BLaER1 treated with 17β-estradiol and CSF1 and Interleukin-3, amounts not matched to agents 10 nM and 100 nM (cell line): ENCODE data around the gene SDK1.

ENCODE experiments used
- H3K27ac ChIP-seq, 11 experiments: shearing (Covaris generic); formaldehyde crosslinking; 2 replicates each; pipeline ENCODE4 v1.8.1; 2022
- H3K27me3 ChIP-seq, 11 experiments: shearing (Covaris generic); formaldehyde crosslinking; 2 replicates each; pipeline ENCODE4 v1.8.1; 2022
- H3K36me3 ChIP-seq, 11 experiments: shearing (Covaris generic); formaldehyde crosslinking; 2 replicates each; pipeline ENCODE4 v1.8.1; 2022
- H3K4me1 ChIP-seq, 10 experiments: shearing (Covaris generic); formaldehyde crosslinking; 2 replicates each; pipeline ENCODE4 v1.8.1; 2022
- H3K4me2 ChIP-seq, 11 experiments: shearing (Covaris generic); formaldehyde crosslinking; 2 replicates each; pipeline ENCODE4 v1.8.1; 2022
- H3K4me3 ChIP-seq, 10 experiments: shearing (Covaris generic); formaldehyde crosslinking; 2 replicates each; pipeline ENCODE4 v1.8.1; 2022
- H3K9ac ChIP-seq, 11 experiments: shearing (Covaris generic); formaldehyde crosslinking; 2 replicates each; pipeline ENCODE4 v1.8.1; 2022
- H3K9me3 ChIP-seq, 11 experiments: shearing (Covaris generic); formaldehyde crosslinking; replicated peaks in 1 of 11; 2 replicates each; pipeline ENCODE4 v1.8.1; 2022
- H4K20me1 ChIP-seq, 11 experiments: shearing (Covaris generic); formaldehyde crosslinking; 2 replicates each; pipeline ENCODE4 v1.8.1; 2022
- Cebpa-rat ChIP-seq, 11 experiments: shearing (Covaris generic); IDR thresholded peaks; 2 replicates each; pipeline ENCODE4 v1.8.1; 2022

The SDK1 gene

DNA sequence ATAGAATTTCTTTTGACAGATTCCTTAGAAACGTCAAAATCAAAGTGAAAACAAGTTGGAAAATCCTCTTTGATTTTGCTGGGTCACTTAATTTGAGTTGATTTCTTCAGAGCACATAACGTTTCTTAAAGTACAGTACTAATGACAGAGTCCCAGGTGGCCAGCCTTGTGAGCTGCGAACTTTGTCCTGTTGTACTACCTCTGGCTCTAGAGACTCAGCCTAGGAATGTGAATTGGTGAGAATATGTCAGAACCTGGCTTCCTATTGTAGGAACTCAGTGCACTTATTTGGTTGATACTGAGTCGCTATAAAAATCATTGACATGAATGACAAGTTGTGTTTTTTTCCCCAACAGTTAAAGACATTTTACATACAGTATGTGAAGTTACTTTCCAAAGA, 20.2 kb downstream of the SDK1 start:
- Histone ChIP-seq H3K4me3 (no peak overlapping the region), H3K27ac (no peak overlapping the region), H3K4me1 (no peaks in the 10 kb centered on the region), H3K9me3 (peaks cover 0 to 14% (median 9%) of the 10 kb centered on the region in 11 experiments; a peak in 11 of 22 replicates), H3K9ac (no peak overlapping the region), H3K4me2 (no peak overlapping the region), H3K36me3 (no peaks in the 10 kb centered on the region), H4K20me1 (no peaks in the 10 kb centered on the region), H3K27me3 (no peaks in the 10 kb centered on the region)
- TF ChIP-seq Cebpa-rat (IDR thresholded peaks at IDR 0.05): no peak

DNA sequence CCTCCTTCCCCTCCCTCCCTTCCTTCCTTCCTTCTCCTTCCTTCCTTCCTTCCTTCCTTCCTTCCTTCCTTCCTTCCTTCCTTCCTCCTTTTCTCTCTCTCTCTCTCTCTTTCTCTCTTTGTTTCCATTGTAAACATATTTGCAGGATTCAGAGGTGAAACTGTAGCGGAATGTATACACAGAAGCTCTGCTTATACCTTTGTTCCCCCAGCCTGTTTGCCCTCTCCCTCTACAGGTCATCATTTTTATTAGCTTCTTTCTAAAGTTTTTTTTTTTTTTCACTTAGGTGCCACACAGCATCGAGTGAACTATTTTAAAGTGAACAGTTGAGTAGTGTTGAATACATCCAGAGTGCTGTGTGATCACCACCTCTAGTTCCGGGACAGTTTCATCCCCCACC, 20.7 kb downstream of the SDK1 start:
- Histone ChIP-seq H3K4me1 (no peaks in the 10 kb centered on the region), H3K27me3 (no peaks in the 10 kb centered on the region), H3K9ac (no peak overlapping the region), H3K36me3 (no peaks in the 10 kb centered on the region), H4K20me1 (no peaks in the 10 kb centered on the region), H3K4me2 (no peak overlapping the region), H3K9me3 (peaks cover 0 to 14% (median 9%) of the 10 kb centered on the region in 11 experiments; a peak in 11 of 22 replicates), H3K4me3 (no peak overlapping the region), H3K27ac (no peak overlapping the region)
- no peak for TF ChIP-seq Cebpa-rat (IDR thresholded peaks at IDR 0.05)

DNA sequence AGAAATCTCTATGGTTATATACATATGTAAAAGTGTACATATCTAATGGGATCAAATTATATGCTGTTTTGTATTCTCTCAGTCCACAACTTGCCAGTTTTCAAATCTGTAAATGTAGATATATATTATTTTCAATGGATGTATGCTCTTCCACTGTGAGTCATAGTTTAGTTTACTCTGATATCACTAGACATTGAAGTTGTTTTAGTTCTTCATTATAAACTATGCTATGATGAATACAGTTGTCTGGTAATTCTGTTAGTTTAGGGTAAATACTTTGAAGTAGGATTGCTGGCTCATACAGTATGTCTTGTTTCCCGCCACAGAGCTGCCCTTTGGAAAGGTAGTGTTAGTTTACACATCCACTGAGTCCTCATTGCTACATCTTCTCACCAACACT, 25.2 kb downstream of the SDK1 start:
- no peak overlapping the region for H3K4me2 ChIP-seq
- H3K36me3 ChIP-seq: no peaks in the 10 kb centered on the region
- H3K9ac ChIP-seq: no peak overlapping the region
- no peak for TF ChIP-seq Cebpa-rat (IDR thresholded peaks at IDR 0.05)
- H3K4me3 ChIP-seq: no peak overlapping the region
- H3K4me1 ChIP-seq: no peaks in the 10 kb centered on the region
- peaks cover 0 to 14% (median 9%) of the 10 kb centered on the region in 11 experiments; a peak in 12 of 22 replicates for H3K9me3 ChIP-seq
- no peaks in the 10 kb centered on the region for H4K20me1 ChIP-seq
- no peaks in the 10 kb centered on the region for H3K27me3 ChIP-seq
- no peak overlapping the region for H3K27ac ChIP-seq

DNA sequence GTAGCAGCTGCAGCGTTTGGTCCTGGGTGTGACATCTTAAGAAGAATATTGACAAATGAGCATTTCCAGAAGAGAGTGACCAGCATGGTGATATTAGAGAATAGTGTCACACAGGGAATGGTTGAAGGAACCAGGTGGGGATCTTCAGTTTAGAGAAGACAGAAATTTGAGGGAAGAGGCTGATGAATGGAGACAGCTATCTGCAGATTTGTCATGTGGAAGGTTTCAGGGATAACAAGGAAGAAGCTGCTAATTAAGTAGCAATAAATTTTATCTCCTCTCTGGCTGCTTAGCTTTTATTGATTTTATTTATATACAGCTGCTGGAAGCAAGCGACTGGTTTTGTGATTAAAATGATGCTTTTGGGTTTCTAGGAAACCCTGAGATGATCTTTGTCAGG, 26.0 kb downstream of the SDK1 start:
- Histone ChIP-seq H3K9me3 (peaks cover 0 to 14% (median 9%) of the 10 kb centered on the region in 11 experiments; a peak in 12 of 22 replicates), H3K36me3 (no peaks in the 10 kb centered on the region), H3K4me2 (no peak overlapping the region), H3K27me3 (no peaks in the 10 kb centered on the region), H3K4me3 (no peak overlapping the region), H4K20me1 (no peaks in the 10 kb centered on the region), H3K4me1 (no peaks in the 10 kb centered on the region), H3K27ac (no peak overlapping the region), H3K9ac (no peak overlapping the region)
- no peak for TF ChIP-seq Cebpa-rat (IDR thresholded peaks at IDR 0.05)

DNA sequence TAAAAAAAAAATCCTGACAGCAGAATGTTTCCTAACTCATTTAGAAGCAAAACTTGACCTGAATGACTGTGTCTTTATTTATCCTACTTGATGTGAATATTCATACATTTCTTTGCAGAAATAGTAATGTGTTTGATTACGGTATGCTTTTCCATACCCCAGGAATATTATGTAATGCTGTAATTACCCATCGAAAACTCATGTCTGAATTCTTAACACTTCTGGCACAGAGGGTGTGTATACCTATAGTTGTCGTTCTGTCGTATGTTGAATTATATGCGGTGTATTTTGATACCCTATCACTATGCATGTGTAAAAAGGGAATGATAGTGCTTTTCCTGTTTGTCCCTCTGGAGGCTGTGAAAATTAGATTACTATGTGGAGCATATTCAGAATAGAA, 26.6 kb downstream of the SDK1 start:
- Histone ChIP-seq H3K27ac (no peak overlapping the region), H3K4me2 (no peak overlapping the region), H3K27me3 (no peaks in the 10 kb centered on the region), H3K4me3 (no peak overlapping the region), H4K20me1 (no peaks in the 10 kb centered on the region), H3K9ac (no peak overlapping the region), H3K9me3 (peaks cover 0 to 11% (median 8%) of the 10 kb centered on the region in 11 experiments; a peak in 12 of 22 replicates), H3K36me3 (no peaks in the 10 kb centered on the region), H3K4me1 (no peaks in the 10 kb centered on the region)
- no peak for TF ChIP-seq Cebpa-rat (IDR thresholded peaks at IDR 0.05)

DNA sequence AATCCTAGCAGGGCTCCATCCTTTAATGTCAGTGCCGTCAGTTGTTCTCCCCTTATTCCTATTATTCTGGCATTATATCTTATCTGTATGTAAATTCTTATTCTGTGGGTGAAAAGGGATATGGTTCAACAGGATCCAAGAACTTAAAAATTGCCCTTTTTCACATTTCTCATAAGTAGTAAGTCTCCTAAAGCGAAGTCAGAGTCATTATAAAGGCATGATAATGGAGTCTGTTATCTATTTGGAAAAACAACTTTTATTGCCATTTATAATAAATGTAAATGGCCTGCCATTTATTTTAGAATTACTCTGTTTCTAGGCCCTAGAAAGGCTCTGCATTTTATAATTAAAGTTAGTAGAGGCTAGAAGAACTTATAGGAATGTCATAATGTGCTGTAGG, 31.3 kb downstream of the SDK1 start:
- H3K4me1 ChIP-seq: no peaks in the 10 kb centered on the region
- no peaks in the 10 kb centered on the region for H3K36me3 ChIP-seq
- H3K4me2 ChIP-seq: no peak overlapping the region
- H3K9me3 ChIP-seq: peaks cover 0 to 5% (median 0%) of the 10 kb centered on the region in 11 experiments; a peak in 3 of 22 replicates
- TF ChIP-seq Cebpa-rat (IDR thresholded peaks at IDR 0.05): no peak
- no peaks in the 10 kb centered on the region for H3K27me3 ChIP-seq
- no peaks in the 10 kb centered on the region for H4K20me1 ChIP-seq
- no peak overlapping the region for H3K27ac ChIP-seq
- H3K9ac ChIP-seq: no peak overlapping the region
- H3K4me3 ChIP-seq: no peak overlapping the region

DNA sequence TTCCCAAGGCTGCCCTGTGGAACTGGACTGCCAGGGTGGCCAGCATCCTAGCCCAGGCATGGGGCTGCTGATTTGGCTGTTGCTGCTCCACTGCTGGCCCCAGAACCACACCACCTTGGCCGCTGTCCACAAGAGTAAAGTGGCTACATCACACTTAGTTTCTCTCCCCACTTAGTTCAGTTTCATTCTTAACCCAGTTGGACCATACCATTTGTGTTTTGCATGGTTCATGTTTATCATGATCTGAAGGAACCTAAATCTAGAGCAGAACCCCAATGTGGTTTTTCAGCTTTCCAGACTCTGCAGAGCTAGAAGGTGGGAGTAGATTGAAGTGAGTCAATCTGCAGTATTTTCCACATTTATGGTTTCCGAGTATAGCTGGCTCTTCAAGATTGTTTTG, 32.8 kb downstream of the SDK1 start:
- no peak for TF ChIP-seq Cebpa-rat (IDR thresholded peaks at IDR 0.05)
- H3K36me3 ChIP-seq: no peaks in the 10 kb centered on the region
- H3K9me3 ChIP-seq: peaks cover 0 to 5% (median 0%) of the 10 kb centered on the region in 11 experiments; a peak in 3 of 22 replicates
- H3K4me1 ChIP-seq: no peaks in the 10 kb centered on the region
- H3K27me3 ChIP-seq: no peaks in the 10 kb centered on the region
- no peak overlapping the region for H3K27ac ChIP-seq
- no peak overlapping the region for H3K4me3 ChIP-seq
- no peak overlapping the region for H3K4me2 ChIP-seq
- H4K20me1 ChIP-seq: no peaks in the 10 kb centered on the region
- no peak overlapping the region for H3K9ac ChIP-seq

DNA sequence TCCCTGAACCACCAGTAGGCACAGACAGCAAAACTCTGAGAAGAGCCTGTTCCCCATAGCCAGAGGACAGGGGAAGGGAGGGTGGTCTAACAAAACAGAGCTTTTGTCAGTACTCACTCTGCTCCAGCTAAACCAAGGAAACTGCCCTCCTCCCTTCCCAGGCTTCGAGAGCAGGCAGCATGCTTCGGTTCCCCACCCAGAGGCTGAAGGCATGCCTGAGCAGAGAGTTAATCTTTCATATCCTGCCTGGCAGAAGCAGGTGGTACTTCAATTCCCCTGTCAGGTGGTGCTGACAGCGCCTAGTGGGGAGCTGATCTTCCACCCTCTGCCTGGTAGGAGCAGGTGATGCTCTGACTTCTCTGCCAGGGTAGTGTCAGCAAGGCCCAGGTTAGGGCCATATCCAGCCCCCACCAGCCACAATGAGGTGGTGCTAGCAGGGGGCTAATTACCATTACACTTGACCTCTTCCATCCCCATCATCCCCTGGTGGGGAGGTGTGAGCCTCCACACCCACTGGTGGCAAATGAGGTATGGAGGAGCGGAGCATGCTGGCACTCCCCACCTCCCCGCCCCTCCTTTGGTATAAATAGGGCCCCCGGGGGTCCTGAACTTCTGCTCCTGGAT, 35.1 kb downstream of the SDK1 start:
- no peak overlapping the region for H3K4me2 ChIP-seq
- peaks cover 0 to 4% (median 0%) of the 10 kb centered on the region in 11 experiments; a peak in 1 of 22 replicates for H3K9me3 ChIP-seq
- TF ChIP-seq Cebpa-rat (IDR thresholded peaks at IDR 0.05): no peak
- no peak overlapping the region for H3K9ac ChIP-seq
- H3K27ac ChIP-seq: no peak overlapping the region
- H3K4me1 ChIP-seq: no peaks in the 10 kb centered on the region
- no peak overlapping the region for H3K4me3 ChIP-seq
- H3K36me3 ChIP-seq: no peaks in the 10 kb centered on the region
- H4K20me1 ChIP-seq: no peaks in the 10 kb centered on the region
- H3K27me3 ChIP-seq: no peaks in the 10 kb centered on the region

DNA sequence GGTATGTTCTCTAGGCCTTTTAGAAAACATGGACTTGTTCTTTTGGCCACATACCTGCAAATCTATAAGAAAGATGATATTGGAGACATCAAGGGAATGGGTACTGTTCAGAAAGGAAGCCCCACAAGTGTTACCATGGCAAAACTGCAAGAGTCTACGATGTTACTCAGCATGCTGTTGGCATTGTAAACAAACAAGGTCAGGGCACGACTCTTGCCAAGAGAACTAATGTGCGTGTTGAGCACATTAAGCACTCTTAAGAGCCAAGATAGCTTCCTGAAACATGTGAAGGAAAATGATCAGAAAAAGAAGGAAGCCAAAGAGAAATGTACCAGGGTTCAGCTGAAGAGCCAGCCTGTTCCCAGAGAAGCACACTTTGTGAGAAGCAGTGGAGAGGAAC, 37.1 kb downstream of the SDK1 start:
- Histone ChIP-seq H3K27ac (no peak overlapping the region), H3K4me1 (no peaks in the 10 kb centered on the region)

More for the DNA sequence above, 37.1 kb downstream of the SDK1 start:
- no peak overlapping the region for H3K4me3 ChIP-seq
- no peaks in the 10 kb centered on the region for H3K36me3 ChIP-seq
- H4K20me1 ChIP-seq: no peaks in the 10 kb centered on the region
- TF ChIP-seq Cebpa-rat (IDR thresholded peaks at IDR 0.05): no peak
- no peaks in the 10 kb centered on the region for H3K27me3 ChIP-seq
- H3K9ac ChIP-seq: no peak overlapping the region
- peaks cover 0 to 4% (median 0%) of the 10 kb centered on the region in 11 experiments; a peak in 1 of 22 replicates for H3K9me3 ChIP-seq
- H3K4me2 ChIP-seq: no peak overlapping the region
